ENCODE data around the gene H3-3A. TPM values are rescaled to one million over a fixed set of nuclear protein-coding genes. Genes with fewer than 3 reads are reported as not detected.
A peak's percentile ranks its signal among the peaks of the same experiment; 100 is the strongest.

The H3-3A gene
- total and polyA plus RNA-seq, 11 donors, result 241 to 471 (median 305) TPM

GRCh38 chr1:226111098-226111882 is 48.8 kb downstream of the H3-3A start:
- H3K4me1 ChIP-seq, result peaks cover 0 to 38% (median 33%) of the 10 kb centered on the region in 12 donors
- H3K27ac ChIP-seq, result peak overlapping the region; percentile 94 to 100 (median 100)
- DNase-seq (peak in 1 of 5 donors; percentile 47), ATAC-seq (peak in 2 of 4 donors; percentile 19 to 40)
- H3K27me3 ChIP-seq, result no peaks in the 10 kb centered on the region
- 12 to 19% (median 18%) methylated on average over 11 of the region's 11 CpGs for WGBS, 4 donors
- TF ChIP-seq POLR2A (IDR thresholded peaks at IDR 0.05), result no peak
- TF ChIP-seq, protein P1, sequence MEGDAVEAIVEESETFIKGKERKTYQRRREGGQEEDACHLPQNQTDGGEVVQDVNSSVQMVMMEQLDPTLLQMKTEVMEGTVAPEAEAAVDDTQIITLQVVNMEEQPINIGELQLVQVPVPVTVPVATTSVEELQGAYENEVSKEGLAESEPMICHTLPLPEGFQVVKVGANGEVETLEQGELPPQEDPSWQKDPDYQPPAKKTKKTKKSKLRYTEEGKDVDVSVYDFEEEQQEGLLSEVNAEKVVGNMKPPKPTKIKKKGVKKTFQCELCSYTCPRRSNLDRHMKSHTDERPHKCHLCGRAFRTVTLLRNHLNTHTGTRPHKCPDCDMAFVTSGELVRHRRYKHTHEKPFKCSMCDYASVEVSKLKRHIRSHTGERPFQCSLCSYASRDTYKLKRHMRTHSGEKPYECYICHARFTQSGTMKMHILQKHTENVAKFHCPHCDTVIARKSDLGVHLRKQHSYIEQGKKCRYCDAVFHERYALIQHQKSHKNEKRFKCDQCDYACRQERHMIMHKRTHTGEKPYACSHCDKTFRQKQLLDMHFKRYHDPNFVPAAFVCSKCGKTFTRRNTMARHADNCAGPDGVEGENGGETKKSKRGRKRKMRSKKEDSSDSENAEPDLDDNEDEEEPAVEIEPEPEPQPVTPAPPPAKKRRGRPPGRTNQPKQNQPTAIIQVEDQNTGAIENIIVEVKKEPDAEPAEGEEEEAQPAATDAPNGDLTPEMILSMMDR (IDR thresholded peaks at IDR 0.05), result no peak
- intact Hi-C loops (cut with DNase I), result loop anchor here in 6 of 10 donors (2.0 to 10.0 kb wide), 7 partner anchors 46 to 116 kb away; partner anchors contain the start of genes SDE2 (in 4 of the 6) and H3-3A (in 1 of the 6)
- H3K4me3 ChIP-seq, result peak overlapping the region; percentile 60 to 87 (median 69)
- no peaks in the 10 kb centered on the region for H3K9me3 ChIP-seq
- H3K36me3 ChIP-seq, result no peaks in the 10 kb centered on the region

GRCh38 chr1:226111883-226112261 is 49.4 kb downstream of the H3-3A start:
- DNase-seq (no peak), ATAC-seq (no peak)
- intact Hi-C loops (cut with DNase I), result loop anchor here in 6 of 10 donors (2.0 to 10.0 kb wide), 7 partner anchors 47 to 117 kb away; partner anchors contain the start of genes SDE2 (in 4 of the 6) and H3-3A (in 1 of the 6)
- TF ChIP-seq POLR2A (IDR thresholded peaks at IDR 0.05), result no peak
- TF ChIP-seq, protein P1 (IDR thresholded peaks at IDR 0.05), result no peak
- Histone ChIP-seq H3K4me3 (no peak overlapping the region), H3K27ac (peak overlapping the region; percentile 49 to 100 (median 100)), H3K9me3 (no peaks in the 10 kb centered on the region), H3K27me3 (no peaks in the 10 kb centered on the region), H3K36me3 (no peaks in the 10 kb centered on the region), H3K4me1 (peaks cover 0 to 38% (median 33%) of the 10 kb centered on the region in 12 donors)
- WGBS, 4 donors, result 47 to 66% (median 56%) methylated on average over 5 to 7 of the region's 7 CpGs

DNA sequence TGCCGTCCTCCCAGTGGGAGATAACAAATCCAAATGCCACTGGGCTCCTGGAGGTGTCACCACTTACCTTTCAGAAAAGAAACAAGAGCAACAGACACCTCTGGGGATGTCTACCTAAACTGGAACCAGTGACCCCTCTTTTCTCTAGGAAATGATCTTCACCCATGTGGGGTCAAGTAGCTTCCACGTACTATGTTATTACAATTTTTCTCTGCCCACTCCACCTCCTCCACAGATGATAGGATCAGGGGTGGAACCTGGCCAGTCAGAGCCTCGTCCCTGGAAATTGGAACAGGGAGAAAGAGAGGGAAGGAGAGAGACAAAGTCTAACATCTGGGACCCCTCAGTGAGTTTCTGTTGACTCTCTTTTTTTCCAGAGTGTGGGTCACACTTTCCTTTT is 50.1 kb downstream of the H3-3A start:
- Histone ChIP-seq H3K36me3 (no peaks in the 10 kb centered on the region), H3K4me3 (no peak overlapping the region), H3K4me1 (peaks cover 0 to 38% (median 33%) of the 10 kb centered on the region in 12 donors), H3K27ac (peak overlapping the region in 8 of 12 donors; percentile 94 to 100 (median 99)), H3K9me3 (no peaks in the 10 kb centered on the region), H3K27me3 (no peaks in the 10 kb centered on the region)
- TF ChIP-seq, protein P1 (IDR thresholded peaks at IDR 0.05), result no peak
- no peak for TF ChIP-seq POLR2A (IDR thresholded peaks at IDR 0.05)
- no peak for ATAC-seq
- intact Hi-C loops (cut with DNase I), result loop anchor here in 3 of 10 donors (5.0 to 10.0 kb wide), 3 partner anchors 110 to 118 kb away; partner anchors contain the start of gene SDE2 (in 2 of the 3)
- DNase-seq, result no peak
- WGBS, 4 donors, result 71 to 80% (median 77%) methylated on average over 3 of the region's 3 CpGs

GRCh38 chr1:226116673-226117072 is 54.2 kb downstream of the H3-3A start:
- Histone ChIP-seq H3K9me3 (no peaks in the 10 kb centered on the region), H3K36me3 (no peaks in the 10 kb centered on the region), H3K4me1 (peaks cover 0 to 19% (median 13%) of the 10 kb centered on the region in 12 donors), H3K4me3 (no peak overlapping the region), H3K27ac (no peak overlapping the region), H3K27me3 (no peaks in the 10 kb centered on the region)
- DNase-seq (no peak), ATAC-seq (no peak)
- 67 to 79% (median 71%) methylated on average over 3 of the region's 3 CpGs for WGBS, 4 donors
- intact Hi-C loops (cut with DNase I), result loop anchor here in 2 of 10 donors (5.0 to 10.0 kb wide), 2 partner anchors 114 to 122 kb away; partner anchors contain the start of gene SDE2 (in 1 of the 2)
- no peak for TF ChIP-seq POLR2A (IDR thresholded peaks at IDR 0.05)
- TF ChIP-seq, protein P1 (IDR thresholded peaks at IDR 0.05), result no peak
